Femur (tissue), 1 donor: ENCODE measurements around the gene TMEM200A.

Experiments used
- DNase-seq: peaks from one replicate; pipeline ENCODE4 v3.0.0-alpha.2; 2017

The TMEM200A gene

DNA sequence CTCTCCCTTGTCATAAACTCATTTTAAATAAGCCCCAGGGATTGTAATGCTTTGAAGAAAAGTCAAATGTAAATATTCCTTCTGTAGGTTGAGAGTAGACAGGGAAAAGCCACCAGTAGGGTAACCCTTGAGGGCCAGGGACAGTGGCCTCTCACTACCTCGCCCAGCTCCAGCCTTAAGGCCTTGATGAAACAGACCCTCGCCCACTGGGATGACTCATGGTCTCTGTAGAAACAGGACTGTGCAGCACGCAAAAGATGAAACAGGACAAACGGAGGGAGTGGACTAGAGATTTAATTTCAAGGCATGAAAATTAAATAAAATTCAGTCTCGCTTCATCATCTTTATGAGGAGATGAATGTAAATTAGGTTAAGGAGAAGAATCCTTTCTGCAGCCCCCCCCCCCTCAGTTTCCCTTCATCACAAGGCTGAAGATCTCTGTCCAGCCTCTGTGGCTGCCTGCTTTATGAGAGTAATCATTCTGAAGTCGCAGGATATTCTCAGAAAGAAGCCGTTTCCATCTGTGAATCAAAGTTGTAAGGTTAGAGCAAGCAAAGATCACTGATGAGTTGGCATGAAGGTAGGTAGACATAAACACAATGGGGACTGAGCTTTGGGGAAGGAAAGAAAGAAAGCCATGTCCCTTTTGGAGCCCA, 60.4 kb downstream of the TMEM200A start:
- no peak for DNase-seq

DNA sequence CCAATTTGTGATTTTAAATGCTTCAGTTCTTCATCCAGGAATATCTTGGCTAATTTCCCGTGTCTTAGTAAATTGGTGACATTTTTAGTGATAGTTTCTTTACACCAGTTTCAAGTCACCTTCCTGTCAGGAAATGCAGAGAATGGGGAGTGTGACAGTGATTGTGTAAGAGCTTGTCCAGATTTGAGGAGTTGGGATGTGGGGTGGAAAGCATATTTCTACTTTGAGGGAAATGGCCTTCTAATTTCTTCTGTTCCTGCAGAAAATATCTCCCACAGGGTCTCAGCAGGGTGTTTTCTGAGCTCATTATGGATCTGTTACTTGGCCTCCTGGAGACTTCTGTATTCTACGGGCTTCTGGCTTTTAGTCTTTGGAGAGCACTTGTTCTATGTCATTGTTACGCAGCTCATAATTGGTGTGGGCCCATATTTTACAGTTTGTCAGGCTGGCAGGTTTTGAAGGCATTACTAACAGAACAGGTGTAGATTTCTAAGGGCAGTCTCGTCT, 65.6 kb downstream of the TMEM200A start:
- no peak for DNase-seq

DNA sequence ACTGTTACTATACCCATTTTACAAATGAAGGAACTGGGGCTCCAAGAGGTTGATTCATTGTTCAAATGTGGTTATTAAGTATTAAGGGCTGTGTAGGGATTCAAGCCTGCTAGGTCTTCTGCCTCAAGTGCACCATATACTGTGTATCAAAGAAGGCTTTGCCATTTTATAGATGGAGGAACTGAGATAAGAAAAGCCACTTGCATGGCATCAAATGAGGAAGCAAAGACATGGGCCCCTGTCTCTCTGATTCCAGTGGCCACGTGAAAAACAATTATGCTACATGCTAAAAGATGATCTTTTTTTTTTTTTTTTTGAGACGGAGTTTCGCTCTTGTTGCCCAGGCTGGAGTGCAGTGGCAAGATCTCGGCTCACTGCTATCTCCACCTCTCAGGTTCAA, 67.0 kb downstream of the TMEM200A start:
- no peak for DNase-seq

DNA sequence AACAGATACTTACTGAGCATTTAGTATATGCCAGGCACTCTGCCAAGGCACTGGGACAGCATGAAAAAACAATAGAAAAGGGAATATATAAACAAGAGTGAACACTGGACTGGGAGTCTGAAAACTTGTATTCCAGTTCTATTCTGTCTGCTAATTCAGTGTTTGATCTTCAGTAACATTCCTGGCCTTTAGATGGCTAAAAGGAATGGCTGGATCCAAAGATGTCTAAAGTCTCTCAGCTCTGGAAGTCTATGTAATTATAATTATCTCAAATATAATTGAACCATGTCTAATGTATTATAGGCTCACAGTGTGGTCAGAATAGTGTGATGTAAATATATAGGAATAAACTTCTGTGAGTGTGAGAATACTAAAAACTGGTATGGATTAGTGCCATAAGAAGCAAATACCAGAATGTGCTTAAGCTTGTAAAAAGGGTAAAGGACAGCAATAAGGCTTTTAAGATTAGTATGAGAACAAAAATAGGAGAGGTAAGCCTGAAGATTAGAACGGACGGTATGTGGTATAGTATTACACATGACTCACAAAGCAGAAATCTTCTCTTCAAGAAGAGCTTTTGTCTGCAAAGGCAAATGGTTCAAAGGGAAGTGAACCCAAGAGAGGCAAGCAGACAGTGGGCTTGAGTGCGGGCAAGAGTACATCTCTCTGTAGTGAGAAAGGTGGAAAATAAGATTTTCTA, 68.5 kb downstream of the TMEM200A start:
- no peak for DNase-seq

DNA sequence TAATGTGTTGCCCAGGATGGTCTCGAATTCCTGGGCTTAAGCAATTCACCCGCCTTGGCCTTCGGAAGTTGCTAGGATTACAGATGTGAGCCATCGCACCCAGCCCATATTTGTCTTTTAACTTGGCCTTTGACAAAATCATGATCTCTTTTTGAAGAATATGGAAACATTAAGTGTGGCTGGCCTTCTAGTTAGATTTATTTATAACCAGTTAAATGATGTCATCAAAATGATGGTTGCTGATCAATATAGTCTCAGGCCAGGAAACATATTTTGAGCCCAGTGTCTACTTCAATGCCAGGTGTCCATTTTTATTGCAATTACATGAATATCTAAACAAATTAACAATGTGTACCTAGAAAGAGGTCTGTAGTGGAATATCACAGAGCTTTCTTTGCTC, 69.4 kb downstream of the TMEM200A start:
- no peak for DNase-seq

DNA sequence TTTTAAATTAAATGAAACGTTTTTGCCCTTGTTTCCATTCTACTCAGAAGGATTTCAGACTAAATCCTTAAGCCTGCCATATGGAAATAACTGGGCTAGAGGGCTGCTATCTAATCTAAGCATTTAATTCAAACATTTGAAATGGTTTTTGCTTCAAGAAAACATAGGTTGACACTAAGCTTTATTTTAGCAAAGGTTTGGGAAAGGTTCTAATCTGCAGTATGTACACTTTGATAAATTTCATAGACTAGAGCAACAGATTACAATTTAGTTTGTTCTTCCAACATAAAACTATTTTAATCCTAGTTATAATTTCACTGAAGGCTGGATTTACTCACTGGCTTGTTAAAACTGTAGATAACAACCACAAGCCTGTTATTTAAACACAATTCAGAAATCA, 72.1 kb downstream of the TMEM200A start:
- DNase-seq = no peak

DNA sequence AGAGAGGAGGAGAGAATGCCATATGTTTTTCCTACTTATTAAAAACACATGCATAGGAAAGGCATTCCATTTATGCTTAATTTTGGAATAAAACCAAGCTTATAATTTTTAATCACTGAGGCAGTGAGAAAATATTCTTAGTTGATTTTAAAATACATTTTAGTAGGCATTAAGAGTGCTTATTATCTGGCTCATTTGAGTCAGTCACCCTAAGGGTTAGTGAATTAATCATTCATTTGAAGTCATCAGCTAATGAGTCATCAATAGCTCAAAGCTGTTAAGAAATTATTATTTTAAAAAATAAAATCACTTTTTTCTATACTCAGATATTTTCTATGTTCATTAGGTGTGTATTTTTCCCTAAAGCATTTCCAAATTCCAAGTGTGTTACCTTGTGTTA, 81.6 kb downstream of the TMEM200A start:
- no peak for DNase-seq

DNA sequence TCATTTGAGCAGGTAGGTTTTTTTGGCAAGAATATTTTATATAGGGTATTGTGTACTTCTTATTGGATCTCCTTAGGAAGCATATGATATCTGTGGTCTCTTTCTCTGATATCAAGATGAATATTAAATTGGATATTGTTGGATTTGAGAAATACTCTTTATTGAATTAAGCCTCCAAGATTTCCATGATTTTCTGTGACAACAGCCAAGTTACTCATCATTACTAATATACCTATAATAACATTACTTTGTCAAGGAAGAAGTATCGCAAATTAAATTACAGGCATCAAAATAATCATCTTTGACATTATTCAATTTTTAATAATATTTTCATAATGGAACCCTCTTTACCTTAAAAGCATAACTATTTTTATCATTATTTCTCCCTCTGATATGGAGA, 86.5 kb downstream of the TMEM200A start:
- no peak for DNase-seq

DNA sequence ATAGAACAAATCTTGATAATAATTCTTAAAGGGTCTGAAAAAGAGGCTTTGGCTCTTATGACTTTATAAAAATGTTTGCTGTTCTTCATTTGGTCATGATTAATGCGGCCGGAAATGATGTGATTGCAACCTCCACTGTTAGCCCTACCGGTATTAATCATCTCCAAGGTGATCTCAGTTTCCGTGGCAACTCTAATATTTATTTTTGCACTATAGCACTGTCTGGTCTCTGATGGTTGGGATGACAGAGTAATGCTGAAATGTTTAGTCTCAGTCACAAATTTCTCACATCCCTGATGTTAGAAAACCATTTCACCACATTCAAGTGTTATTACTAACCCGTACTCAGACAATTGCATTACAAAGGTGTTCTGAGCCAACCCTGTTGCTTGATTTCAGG, 87.4 kb downstream of the TMEM200A start:
- DNase-seq = no peak

DNA sequence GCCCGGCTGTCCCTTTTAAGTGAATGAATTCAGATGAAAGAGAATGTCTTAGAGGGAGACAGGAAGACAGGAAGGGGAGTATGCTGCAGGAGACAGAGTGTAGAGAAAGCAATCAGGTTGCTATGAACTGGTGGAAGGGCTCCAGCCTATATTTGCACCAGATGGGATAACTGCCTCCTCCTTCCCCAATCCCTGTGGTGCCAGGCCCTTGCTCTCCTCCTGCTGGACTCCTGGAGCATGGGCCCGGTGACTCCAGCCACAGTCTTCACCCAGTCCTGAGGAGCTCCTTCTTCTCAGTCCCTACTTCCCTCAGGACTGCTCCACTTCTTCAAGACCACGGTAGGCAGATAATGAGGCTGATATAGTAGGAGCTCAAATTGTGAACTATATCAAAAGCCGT, 91.8 kb downstream of the TMEM200A start:
- no peak for DNase-seq

DNA sequence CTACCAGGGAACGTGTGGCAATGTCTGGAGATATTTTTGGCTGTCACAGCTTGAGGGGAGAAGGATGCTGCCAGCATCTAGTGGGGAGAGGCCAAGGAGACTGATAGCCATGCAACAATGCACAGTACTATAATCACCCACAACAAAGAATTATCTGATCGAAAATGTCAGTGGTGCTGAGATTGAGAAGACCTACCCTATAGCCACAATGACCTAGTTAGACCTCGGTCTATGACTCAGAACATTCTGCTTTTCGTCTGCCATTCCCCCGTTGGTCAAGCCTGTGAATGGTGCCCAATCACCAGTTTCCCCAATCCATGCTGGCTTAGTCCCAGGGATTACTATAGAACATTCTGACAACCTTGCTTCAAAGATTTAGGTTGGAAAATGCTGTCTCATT, 93.5 kb downstream of the TMEM200A start:
- no peak for DNase-seq

DNA sequence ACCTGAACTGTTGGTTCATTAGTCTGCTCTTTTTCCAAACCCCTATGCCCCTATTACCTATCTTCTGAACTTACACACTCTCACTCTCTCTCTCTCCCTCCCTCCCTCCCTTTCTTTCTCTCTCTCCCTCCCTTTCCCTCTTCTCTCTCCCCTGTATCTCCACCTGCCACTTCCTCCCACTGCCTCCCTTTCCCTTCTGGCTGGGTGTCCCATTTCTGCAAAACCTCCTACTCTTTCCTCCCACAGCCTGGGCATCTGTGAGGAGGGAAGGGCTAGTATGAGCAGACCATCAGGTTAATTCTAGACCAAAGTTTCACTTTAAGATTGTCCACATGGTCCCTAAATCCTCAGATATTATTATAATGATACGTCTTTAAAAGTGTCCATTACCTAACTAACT, 95.1 kb downstream of the TMEM200A start:
- no peak for DNase-seq

DNA sequence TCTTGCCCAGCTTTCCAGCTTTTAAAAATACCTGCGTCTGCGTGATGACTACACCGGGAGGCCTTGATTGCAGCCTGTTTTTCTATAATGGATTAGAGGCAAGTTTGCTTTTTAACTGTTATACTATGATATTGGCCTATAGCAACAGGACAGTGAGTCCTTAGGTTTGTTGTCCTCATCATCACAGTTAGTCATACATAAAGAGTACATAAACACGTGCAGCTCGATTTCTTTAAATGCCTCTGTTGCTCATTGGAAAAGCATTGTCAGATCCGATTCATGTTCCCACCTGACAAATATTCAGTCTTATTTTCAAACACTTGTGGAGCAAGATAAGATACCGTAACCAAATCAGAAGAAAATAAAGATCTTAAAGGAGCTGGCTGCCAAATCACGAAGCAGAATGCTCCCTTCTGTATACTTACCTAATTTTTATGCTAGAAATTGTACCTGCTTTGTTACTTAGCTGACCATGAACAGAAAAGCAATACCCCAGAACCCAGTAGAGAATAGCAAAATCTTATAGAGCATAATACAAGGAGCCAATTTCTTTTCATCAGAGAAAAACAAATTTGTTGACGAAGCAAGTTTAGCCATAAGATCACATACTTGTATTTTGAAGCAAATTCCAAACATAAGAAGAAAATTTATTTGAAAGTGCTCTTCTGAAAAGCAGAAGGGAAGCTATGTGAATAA, 100.4 kb downstream of the TMEM200A start:
- no peak for DNase-seq

DNA sequence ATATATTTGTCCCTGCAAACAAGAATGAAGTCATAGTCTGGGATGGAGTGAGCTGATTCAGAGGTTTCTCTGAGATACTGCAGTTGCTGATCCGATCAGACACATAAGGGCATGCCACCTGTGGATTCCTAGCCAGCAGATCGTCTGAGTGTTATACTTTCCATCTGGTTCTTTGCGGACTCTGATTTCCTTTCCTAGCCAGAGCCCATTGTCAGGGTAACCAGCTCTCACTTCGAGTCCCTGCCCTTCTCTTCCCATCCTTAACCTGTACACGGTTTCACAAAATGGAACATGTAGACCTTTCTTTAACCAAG, 100.9 kb downstream of the TMEM200A start:
- DNase-seq = no peak

DNA sequence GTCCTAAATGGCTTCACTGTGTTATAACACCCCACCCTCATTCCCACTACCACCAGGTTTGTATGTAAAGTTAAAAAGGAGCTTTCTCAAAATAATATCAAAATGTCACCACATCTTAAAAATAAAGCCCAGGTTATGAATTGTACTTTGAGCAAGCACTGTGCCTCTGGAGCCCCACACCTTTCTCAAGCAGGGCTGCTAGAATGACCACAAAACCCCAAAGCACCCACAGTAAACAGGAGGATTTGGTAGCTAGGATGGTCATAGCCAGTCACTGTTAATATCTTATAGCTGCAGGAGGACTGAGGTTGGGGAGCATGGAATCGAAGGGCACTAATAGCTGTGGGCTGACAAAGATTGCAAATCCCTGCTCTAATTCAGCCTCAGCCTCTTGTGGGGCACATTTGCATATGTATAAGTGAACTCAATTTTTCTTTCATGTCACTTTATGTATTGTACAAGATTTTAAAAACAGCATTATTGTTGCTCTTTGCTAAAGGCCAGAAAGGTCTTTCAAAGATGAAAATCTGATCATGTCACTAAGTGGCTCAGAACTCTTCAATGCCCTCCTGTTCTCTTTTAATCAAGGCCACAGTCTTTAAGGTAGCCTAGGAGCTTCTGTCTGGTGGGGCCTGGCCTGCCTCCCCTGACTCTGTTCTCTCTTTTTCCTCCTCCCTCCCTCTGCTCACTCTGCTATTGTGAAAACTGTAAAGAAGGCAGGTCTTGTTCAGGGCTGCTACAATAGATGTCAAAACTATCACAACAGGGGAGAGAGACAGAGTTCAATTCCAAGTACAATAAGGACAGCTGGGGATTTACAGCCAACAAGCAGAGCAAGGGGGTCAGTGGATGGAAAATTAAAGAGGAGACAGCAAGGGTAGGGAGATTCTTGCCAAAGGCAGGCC, 101.6 kb downstream of the TMEM200A start:
- DNase-seq = no peak

DNA sequence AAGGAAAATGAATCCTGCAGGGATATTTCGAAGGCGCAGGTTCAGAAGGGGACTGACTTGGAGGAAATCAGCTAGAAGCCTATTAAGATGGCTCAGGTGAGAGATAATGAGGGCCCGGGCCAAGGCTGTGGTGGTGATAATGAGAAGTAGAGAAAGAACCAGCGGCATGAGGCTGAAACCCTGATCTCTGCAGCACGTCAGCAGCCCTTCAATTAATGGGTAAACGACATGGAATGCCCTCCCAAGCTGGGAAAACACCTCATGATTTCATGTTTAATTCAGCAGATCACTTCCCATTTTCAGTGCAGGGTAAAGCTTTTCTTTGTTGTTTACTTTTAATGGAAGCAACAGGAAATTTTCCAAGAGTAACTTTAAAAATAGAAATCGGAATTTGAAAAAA, 104.9 kb downstream of the TMEM200A start:
- DNase-seq = no peak

DNA sequence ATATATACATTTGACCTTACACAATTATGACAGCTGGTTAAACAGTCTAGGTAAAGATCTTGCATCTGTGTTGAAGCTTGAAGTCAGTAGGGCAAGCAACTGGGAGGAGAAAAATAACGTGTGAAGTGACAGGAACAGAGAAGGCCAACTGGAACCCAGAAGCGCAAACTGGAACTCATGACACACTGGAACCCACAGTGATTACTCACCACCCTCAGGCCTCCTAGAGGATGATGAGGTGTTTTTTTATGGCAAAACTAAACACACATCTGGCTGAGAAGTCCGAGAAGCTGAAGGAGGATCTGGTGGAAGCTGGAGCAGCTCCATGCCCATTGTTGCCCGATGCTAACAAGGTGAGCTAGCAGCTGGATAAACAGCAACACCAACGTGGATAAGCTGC, 108.1 kb downstream of the TMEM200A start:
- DNase-seq = no peak

DNA sequence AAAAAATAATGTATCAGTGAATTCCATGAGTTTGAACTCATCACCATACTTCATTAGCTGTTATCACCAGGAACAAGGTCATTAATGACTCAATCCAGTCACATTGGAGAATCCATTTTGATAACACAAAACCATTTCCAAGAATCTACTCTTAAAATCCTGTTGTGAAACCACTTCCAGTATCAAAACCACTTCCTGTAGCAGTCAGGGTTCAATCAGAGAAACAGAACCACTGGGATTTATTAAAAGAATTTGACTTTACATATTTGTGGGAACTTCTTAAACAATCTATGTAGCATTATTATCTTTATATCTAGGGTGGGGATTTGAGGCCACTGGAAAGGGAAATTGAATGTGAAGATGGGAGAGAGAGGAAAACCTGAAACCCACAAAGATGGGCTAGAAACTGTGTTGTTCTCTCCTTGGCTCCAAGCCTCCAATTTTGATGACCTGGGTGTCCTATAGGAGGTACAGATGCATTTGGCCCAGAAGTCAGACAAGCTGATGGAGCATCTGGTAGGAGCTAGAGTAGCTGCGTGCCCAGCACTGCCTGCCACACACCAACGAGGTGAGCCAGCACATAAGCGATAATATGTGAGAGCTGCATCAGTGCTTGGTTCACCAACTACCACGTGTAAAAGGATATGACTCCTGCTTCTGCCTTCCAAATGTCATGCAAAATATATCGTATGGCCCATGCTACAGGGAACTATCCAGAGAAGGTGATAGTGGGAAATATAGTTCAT, 117.0 kb downstream of the TMEM200A start:
- DNase-seq = no peak

DNA sequence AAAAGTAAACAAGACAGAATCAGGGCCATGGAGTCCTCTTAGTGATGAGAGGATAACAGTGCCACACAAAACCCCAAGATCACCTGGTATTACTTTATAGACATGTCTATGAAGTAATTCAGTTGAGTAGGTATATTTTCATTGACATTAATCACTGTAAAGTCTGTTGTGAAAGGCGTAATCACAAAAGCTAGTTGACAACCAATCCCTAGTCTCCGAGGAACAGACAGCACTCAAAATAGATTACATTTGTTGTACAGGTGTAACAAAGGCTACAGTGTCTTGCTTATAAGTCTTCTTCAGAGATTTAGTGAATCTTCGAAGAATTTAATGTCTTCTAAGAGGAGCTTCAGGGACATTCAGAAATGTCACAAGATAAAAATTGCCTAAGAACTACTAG, 120.1 kb downstream of the TMEM200A start:
- DNase-seq = no peak

DNA sequence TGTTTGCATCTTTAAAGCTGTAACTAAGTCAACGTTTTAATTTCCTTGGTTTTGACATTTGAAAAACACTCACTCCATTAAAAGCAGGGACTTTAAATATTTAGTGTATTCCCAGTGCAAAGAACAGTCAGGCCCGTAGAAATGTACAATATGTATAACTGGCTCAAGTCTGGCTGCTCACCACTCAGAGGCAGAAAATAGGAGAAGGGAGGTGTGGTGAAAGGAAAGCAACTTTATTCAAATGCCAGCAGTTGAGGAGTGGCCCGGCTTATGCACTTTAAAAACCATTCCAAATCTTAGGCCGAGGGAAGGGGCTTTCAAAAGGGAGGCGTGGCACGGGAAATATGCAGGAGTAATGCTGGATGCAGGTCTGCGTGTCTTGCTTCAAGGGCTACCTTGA, 120.6 kb downstream of the TMEM200A start:
- DNase-seq = no peak

DNA sequence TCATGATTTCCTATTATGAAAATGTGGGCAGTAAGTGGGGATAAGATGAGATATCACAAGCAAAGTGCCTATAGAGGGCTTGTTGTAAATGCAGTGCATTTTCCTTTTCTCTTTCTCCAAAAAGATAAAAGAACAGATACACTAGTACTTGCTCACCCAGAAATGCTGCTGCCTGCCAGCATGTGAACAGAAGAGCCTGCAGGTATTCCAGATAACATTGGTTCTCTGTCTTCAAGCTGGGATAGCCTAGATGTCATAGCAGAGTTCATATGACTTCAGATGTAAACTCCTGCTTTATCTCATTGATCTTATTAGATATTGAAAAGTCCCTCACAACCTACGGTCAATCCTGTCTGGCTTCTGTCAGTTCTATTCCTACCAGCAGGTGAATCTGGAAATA, 123.7 kb downstream of the TMEM200A start:
- DNase-seq = no peak
